Hypothalamus (tissue), 51 donors: Measurements from ENCODE around the gene LAMTOR2.
A peak's percentile ranks its signal among the peaks of the same experiment; 100 is the strongest.
"Not testable (repeated sequence)": the region's sequence is repeated elsewhere in the genome, so short reads cannot be mapped to it uniquely, and the experiment has no call there.

Experiments used
- DNase-seq, 51 donors: peaks; one replicate each; lab custom pipeline; 2025; lab: John Stamatoyannopoulos, UW

The LAMTOR2 gene

GRCh38 chr1:156054500-156055280, at the start of gene LAMTOR2:
Gene LAMTOR2, plus strand, starts transcription at chr1:156054782. Its CDS starts 108 bp downstream, at chr1:156054890.
- peak; percentile 81 to 99 (median 97) for DNase-seq

- no peak for DNase-seq
Observed at GRCh38 chr1:156004843-156005584, 49.6 kb upstream of the LAMTOR2 start.

DNA sequence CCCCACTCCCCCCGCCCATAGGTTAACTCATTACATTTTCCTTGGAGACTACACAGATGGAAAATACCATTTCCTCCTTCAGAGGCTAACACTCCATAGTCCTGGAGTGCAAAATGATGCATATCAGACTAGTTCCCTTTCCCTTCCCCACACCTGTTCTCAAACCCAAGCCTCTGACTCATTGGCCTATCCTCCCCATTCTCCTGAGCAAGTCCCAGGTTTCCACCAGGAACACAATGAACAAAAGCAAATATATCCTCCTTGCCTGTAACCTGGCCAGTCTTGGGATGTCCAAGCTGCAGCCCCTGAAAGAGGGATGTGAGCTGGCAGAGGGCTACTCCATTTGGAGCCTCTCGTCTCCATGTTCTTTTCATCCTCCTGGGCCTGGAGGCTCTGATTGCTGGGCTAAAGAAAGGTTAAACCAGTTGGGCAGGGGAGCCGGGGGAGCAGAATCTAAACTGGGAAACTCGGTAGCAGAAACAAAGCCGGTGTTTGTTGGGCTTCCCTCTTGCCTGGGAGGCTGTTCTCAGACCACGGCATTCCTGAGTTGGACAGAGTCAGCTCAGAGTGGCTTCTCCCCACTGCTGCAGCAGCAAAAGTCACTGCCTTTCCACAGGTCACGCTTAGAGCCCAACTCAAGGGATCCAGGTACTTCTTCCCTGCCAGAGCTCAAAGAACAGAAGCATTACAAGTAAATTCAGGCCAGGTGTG, 47.8 kb upstream of the LAMTOR2 start:
- DNase-seq: no peak

DNA sequence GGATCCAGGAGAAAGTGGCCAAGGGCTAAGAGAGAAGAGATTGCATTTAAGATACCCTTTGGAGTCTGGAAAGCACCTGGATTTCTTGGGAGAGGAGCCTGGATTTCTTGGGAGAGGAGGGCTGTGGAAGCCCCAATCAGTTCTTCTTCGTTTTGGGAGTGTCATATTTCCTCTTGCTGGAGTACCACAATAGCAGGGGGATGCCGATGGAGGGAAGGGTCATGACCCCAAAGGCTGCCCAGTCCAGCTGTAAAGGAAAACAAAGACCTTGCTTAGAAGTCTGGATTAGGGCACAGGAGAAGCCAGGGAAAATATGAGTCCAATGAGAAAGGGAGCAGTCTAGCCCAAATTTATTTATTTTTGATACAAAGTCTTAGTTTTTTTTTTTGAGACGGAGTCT, 45.2 kb upstream of the LAMTOR2 start:
- DNase-seq: no peak

- DNase-seq: no peak
Observed at GRCh38 chr1:156012051-156012817, 42.3 kb upstream of the LAMTOR2 start.

DNA sequence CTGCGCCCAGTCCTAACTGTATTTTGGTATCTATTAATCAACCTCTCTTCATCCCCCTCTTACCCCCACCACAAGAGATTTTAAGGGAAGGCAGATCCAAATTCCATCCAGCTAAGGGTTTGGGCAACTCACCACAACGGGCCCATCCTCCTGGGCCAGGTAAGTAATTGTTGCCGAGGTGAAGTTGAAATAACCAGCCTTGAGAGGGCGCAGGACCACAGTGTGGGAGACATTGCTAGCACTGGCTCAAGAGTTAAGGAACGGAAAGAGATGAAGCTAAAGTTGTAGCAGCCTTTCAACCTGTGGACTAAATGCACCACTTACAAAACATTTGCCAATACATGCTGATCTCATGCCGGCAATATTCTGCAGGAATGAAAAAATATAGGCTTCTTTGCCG, 39.8 kb upstream of the LAMTOR2 start:
- no peak for DNase-seq

DNA sequence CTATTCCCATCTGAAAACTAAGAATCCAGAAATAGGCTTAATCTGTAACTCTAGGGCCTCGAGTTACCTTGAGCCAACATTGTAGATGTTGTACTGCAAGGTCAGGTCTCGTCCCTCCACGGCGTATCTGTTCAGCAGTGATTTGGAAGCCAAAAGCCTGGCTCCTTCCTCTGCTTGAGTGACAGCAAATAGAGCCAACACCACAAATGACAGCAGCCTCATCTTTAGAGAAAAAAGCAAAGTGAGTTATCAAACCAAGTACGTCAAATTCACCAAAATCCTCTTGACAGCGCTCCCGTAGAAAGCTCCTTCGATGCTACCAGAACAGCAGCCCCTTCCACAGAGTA, 34.7 kb upstream of the LAMTOR2 start:
- DNase-seq: no peak

GRCh38 chr1:156020293-156021092, 34.1 kb upstream of the LAMTOR2 start, which contains the start of gene SSR2:
Gene SSR2, minus strand, starts transcription at chr1:156020951. Its CDS starts 784 bp downstream, at chr1:156020167.
- DNase-seq: peak; percentile 18 to 94 (median 79)

- DNase-seq: no peak
Observed at GRCh38 chr1:156021093-156021428, 33.5 kb upstream of the LAMTOR2 start.

DNA sequence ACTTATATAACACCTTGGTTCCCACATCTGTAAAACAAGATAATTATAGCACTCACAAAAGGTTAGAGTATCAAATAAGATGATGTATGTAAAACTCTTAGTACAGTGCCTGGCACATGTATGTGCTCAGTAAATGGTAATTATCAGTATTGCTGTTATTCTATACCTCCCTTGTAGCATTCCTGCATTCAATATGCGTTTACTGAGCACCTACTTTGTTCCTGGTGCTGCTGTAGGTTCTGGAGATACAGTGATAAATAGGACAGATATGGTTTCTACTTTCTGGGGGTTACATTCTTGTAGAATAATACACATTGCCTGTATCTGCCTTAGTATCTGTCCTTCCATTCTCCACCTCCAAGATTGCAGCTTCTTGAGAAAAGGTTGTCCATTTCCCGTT, 32.6 kb upstream of the LAMTOR2 start:
- no peak for DNase-seq

DNA sequence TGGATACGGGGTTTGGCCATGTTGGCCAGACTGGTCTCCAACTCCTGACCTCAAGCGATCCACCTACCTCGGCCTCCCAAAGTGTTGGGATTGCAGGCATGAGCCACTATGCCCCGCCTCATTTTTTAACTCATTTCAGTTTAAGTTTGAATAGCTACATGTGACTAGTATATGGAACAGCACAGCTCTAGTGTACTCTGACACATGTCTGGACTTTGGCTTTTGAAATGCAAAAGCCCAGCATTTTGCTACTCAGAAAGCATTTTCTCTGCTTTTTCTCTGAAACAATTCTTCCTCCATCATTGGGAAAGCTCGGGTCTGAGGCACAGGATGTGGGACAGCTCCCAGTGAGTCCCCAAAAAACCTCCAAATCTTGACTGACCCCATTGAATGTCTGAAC, 29.8 kb upstream of the LAMTOR2 start:
- no peak for DNase-seq

GRCh38 chr1:156025876-156026275, 28.7 kb upstream of the LAMTOR2 start:
- peak in 8 of 51 donors; percentile 2 to 47 (median 10) for DNase-seq

- DNase-seq: no peak
Observed at GRCh38 chr1:156026588-156026987, 28.0 kb upstream of the LAMTOR2 start.

DNA sequence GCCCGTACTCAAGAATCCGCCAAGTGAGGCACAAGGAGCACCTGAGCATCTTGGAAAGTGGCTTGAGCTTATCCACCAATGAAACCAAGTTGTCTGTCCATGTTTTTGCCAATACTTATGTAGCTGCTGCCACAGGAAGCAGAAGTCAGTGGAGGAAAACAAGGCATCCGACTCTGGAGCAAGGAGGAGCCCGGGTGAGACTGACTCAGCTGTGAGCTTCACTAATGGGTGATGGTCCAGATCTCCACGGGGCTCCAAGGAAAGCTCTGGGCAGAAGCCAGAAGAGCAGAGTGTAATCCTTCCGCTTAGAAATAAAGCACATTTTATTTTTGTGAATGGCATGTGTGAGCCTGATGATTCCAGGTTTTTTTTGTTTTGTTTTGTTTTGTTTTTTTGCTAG, 21.6 kb upstream of the LAMTOR2 start:
- no peak for DNase-seq

DNA sequence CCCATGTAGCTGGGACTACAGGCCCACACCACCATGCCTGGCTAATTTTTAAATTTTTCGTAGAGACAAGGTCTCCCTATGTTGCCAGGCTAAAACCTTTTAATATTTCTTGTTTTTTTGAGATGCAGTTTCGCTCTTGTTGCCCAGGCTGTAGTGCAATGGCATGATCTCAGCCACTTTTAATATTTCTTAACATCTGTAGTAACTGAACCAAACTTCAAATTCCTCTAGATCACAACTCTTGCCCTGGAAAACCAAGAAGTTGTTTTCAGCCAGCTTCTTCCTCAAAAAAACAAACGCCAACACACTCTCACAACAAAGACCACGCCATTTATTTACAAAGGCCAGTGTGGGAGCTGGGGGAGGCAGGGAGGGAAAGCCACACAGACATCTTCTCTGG, 19.6 kb upstream of the LAMTOR2 start:
- not testable (repeated sequence) for DNase-seq

DNA sequence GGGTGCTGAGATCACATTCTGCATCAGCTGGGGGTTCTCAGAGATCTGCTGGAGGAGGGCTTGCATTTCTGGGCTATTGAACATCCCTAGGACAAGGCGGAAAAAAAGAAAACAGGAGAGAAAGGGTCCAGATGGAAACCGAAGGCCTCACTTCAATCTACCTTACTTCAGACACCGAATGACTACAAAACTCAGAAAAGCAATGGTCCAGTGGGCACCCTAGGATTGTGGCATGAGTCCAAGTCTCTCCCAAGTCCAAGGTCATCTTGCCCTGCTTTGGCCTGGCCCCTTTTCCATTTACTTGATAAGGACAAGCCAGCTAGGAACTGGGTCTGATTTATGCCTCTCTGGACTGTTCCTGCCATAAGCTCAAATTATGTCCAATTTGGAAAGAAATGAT, 11.8 kb upstream of the LAMTOR2 start:
- no peak for DNase-seq

DNA sequence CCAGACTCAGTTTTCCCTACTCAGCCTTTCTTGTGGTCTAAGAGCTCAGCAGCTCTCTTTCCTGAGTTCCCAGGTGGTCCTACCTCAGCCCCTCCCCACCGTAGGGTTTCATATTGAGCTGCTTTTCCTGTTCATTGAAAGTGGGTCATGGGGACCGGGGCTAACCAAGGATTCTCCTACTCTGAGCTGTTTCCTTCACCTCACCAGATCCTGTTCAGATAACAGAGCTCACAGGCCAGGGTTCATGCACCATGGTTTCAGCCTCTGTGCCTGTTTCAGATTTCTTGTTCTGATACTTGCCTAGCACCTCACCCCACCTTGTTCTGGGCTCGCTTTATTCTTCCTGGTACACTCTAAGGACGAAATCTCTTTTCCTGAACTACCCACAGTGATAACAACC, 9.5 kb upstream of the LAMTOR2 start:
- DNase-seq: no peak

DNA sequence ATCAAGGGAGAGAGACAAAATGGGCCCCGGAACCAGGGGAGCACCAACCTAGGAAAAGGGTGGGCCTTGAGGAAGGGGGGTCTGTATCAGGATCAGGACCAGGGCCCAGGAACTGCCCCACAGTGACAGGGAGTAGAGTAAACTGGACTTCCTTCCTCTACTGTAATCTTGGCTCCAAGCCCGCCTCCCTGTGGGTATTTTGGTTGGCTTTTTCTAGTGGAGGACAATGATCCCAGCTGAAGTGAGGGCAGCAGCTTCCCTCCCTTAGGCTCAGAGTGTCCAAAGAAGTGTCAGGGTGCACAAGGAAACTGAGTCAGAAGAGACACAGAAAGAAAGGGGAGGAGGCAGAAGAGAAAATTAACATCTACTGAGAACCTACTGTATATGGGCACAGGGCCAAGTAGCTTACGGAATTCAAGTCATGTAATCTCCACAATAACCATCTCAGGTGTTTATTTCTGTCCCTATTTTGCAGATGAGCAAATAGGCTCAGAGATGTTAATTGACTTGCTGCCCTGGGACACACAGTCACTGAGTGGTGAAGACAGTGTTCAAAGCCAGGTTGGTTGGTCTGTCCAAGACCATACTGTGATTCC, 5.8 kb upstream of the LAMTOR2 start:
- no peak for DNase-seq

- DNase-seq: peak in 26 of 51 donors; percentile 9 to 61 (median 31)
Observed at GRCh38 chr1:156050376-156050775, 4.2 kb upstream of the LAMTOR2 start.
